Spleen (tissue), 7 donors: Measurements from ENCODE around the gene INS.

Experiments used
- CTCF ChIP-seq, 11 experiments: fragments of 200-600 bp in 7 of 11; fragments of 450-650 bp in 4 of 11; sonication (generic) in 4 of 11; IDR thresholded peaks in 8 of 11; conservative IDR thresholded peaks in 3 of 11; 1 replicate in 7 of 11; 2 replicates in 4 of 11; pipeline versions ENCODE4 v1.4.0 to v1.8.0; 2016 to 2021; ENCODE audit warnings: antibody characterized with exemption in 11 of 11, inconsistent platforms in 4 of 11, mild to moderate bottlenecking in 1 of 11
- POLR2A ChIP-seq, 3 donors: fragments of 450-650 bp; IDR thresholded peaks; one replicate each; pipeline ENCODE4 v1.5.1; 2017; ENCODE audit warnings: antibody characterized with exemption in 3 of 3, mild to moderate bottlenecking in 1 of 3
- donor health status: DM: no; HTN: no; CAD: no; lungs with moderate emphysema.
- donor health status: DM: no; HTN: no; CAD: no.
- donor health status: DM: no; HTN: no; CAD: no.

- TF ChIP-seq CTCF (IDR thresholded peaks at IDR 0.05 in 8 of 11, conservative IDR thresholded peaks at IDR 0.05 in 3 of 11): no peak
- TF ChIP-seq POLR2A (IDR thresholded peaks at IDR 0.05): no peak
Measured at GRCh38 chr11:2191883-2192282, 30.9 kb upstream of the INS start.
